CD4-positive, alpha-beta T cell (primary cell): ENCODE measurements around the gene PTGES3L. TPM values are rescaled to one million over a fixed set of nuclear protein-coding genes. Genes with fewer than 3 reads are reported as not detected.

Experiments used
- ATAC-seq: fragments of 200-7000 bp; cut with Tn5 transposase; one replicate; pipeline ENCODE4 v1.10.0; 2022; ENCODE audit warnings: mild to moderate bottlenecking; ENCODE audit not compliant: poor library complexity
- CTCF ChIA-PET: fragments of 350-600 bp; sonication (Branson Sonifier 250); formaldehyde crosslinking; loops from one replicate; lab custom pipeline; 2021; ENCODE audit warnings: antibody characterized with exemption, inconsistent platforms; lab: Charles Lee
- POLR2A ChIA-PET: fragments of 350-600 bp; sonication (Branson Sonifier 250); formaldehyde crosslinking; loops from one replicate; lab custom pipeline; 2021; ENCODE audit warnings: antibody characterized with exemption, inconsistent platforms; lab: Charles Lee
- DNase-seq, 14 experiments: peaks; one replicate each; pipeline ENCODE4 v3.0.0-alpha.2; 2013 to 2020; ENCODE audit warnings: mixed read lengths in 2 of 14
- H3K27ac ChIP-seq, 2 donors: one replicate each; pipeline versions ENCODE4 v1.5.1 to v1.7.0; 2013; ENCODE audit warnings: low read length in 2 of 2, low read depth in 1 of 2, mild to moderate bottlenecking in 1 of 2
- H3K27me3 ChIP-seq, 2 experiments: 1 replicate in 1 of 2; 2 replicates in 1 of 2; pipeline versions ENCODE4 v1.6.1 to v1.7.0; 2013; ENCODE audit warnings: low read length in 2 of 2, control low read depth in 1 of 2, mild to moderate bottlenecking in 1 of 2, moderate library complexity in 1 of 2; ENCODE audit not compliant: insufficient read depth in 2 of 2, control insufficient read depth in 1 of 2
- H3K36me3 ChIP-seq: one replicate; pipeline ENCODE4 v1.6.1; 2013; ENCODE audit warnings: low read length, control low read depth; ENCODE audit not compliant: insufficient read depth
- H3K4me1 ChIP-seq: one replicate; pipeline ENCODE4 v1.6.1; 2013; ENCODE audit warnings: low read length, control low read depth; ENCODE audit not compliant: insufficient read depth
- H3K4me3 ChIP-seq: one replicate; pipeline ENCODE4 v1.5.1; 2013; ENCODE audit warnings: mild to moderate bottlenecking, low read length, moderate library complexity
- H3K9me3 ChIP-seq, 2 experiments: 1 replicate in 1 of 2; 2 replicates in 1 of 2; pipeline versions ENCODE4 v1.6.1 to v1.7.0; 2013; ENCODE audit warnings: low read length in 2 of 2, mild to moderate bottlenecking in 2 of 2, control low read depth in 1 of 2, moderate library complexity in 1 of 2; ENCODE audit not compliant: control insufficient read depth in 1 of 2, insufficient read depth in 1 of 2
- H3K27ac Mint-ChIP-seq: one replicate; pipeline ENCODE4 v1.8.0; 2020; ENCODE audit warnings: mixed read lengths
- H3K27me3 Mint-ChIP-seq: one replicate; pipeline ENCODE4 v1.8.0; 2021; ENCODE audit warnings: mixed read lengths
- H3K36me3 Mint-ChIP-seq: one replicate; pipeline ENCODE4 v1.8.0; 2021; ENCODE audit warnings: low read depth, mixed read lengths
- H3K4me1 Mint-ChIP-seq: one replicate; pipeline ENCODE4 v1.8.0; 2021; ENCODE audit warnings: low read depth, mixed read lengths
- H3K4me3 Mint-ChIP-seq: one replicate; pipeline ENCODE4 v1.8.0; 2020; ENCODE audit warnings: mild to moderate bottlenecking, mixed read lengths
- H3K9me3 Mint-ChIP-seq: one replicate; pipeline ENCODE4 v1.8.0; 2020; ENCODE audit warnings: mixed read lengths
- CTCF ChIP-seq: fragments of 200-600 bp; IDR thresholded peaks from one replicate; pipeline ENCODE4 v1.8.0; 2022; ENCODE audit warnings: antibody characterized with exemption, mild to moderate bottlenecking
- intact Hi-C, 2 experiments: fragments of 100-400 bp; cut with DNase I in 1 of 2; cut with micrococcal nuclease in 1 of 2; formaldehyde crosslinking; loops; one replicate each; pipeline versions ENCODE4 v1.15.1 to v1.9.0; 2023 to 2025; cut with DNase I, micrococcal nuclease
- total RNA-seq, 174 experiments: library from RNA in 2 of 174; stranded (reverse) in 2 of 174; gene quantifications; one replicate each; pipeline ENCODE4 v1.2.3 and lab custom pipeline; 2021 to 2026

PTGES3L gene
- total RNA-seq, 2 experiments from 2014 or later: 0.20 TPM; not detected in 1

GRCh38 chr17:42937712-42938596 is 41.9 kb downstream of the PTGES3L start:
- ATAC-seq: no peak
- Histone ChIP-seq H3K9me3 (no peaks in the 10 kb centered on the region), H3K27me3 (no peaks in the 10 kb centered on the region), H3K4me1 (no peaks in the 10 kb centered on the region), H3K27ac (no peak overlapping the region), H3K4me3 (no peak overlapping the region), H3K36me3 (no peaks in the 10 kb centered on the region)
- CTCF ChIA-PET: no interaction called here
- TF ChIP-seq CTCF: no peak
- no peaks in the 10 kb centered on the region for H3K9me3 Mint-ChIP-seq
- H3K4me1 Mint-ChIP-seq: no peaks in the 10 kb centered on the region
- peak in 6 of 14 experiments; percentile 1 to 48 (median 24) for DNase-seq
- intact Hi-C loops: loop anchor here in 1 of 2 experiments (5.0 kb wide), 1 partner anchor 216 kb away; no protein-coding TSS in a partner anchor
- no peak overlapping the region for H3K4me3 Mint-ChIP-seq
- no peaks in the 10 kb centered on the region for H3K36me3 Mint-ChIP-seq
- peaks cover 7% of the 10 kb centered on the region for H3K27me3 Mint-ChIP-seq
- no peak overlapping the region for H3K27ac Mint-ChIP-seq
- POLR2A ChIA-PET: no interaction called here

GRCh38 chr17:42929497-42929844 is 50.4 kb downstream of the PTGES3L start:
- Histone ChIP-seq H3K27ac (no peak overlapping the region), H3K27me3 (no peaks in the 10 kb centered on the region)

GRCh38 chr17:42928714-42929496 is 51.0 kb downstream of the PTGES3L start:
- POLR2A ChIA-PET: no interaction called here
- Histone ChIP-seq H3K9me3 (no peaks in the 10 kb centered on the region), H3K27ac (no peak overlapping the region), H3K36me3 (no peaks in the 10 kb centered on the region), H3K4me3 (no peak overlapping the region), H3K4me1 (no peaks in the 10 kb centered on the region), H3K27me3 (no peaks in the 10 kb centered on the region)
- CTCF ChIA-PET: no interaction called here
- no peak for TF ChIP-seq CTCF
- H3K4me1 Mint-ChIP-seq: no peaks in the 10 kb centered on the region
- intact Hi-C loops: no loop called here
- H3K9me3 Mint-ChIP-seq: no peaks in the 10 kb centered on the region
- H3K36me3 Mint-ChIP-seq: no peaks in the 10 kb centered on the region
- DNase-seq (peak in 4 of 14 experiments; percentile 2 to 61 (median 33)), ATAC-seq (no peak)
- no peak overlapping the region for H3K27ac Mint-ChIP-seq
- no peak overlapping the region for H3K4me3 Mint-ChIP-seq
- peaks cover 9% of the 10 kb centered on the region for H3K27me3 Mint-ChIP-seq

More at GRCh38 chr17:42929497-42929844, 50.4 kb downstream of the PTGES3L start:
- Histone ChIP-seq H3K4me3 (no peak overlapping the region), H3K36me3 (no peaks in the 10 kb centered on the region), H3K4me1 (no peaks in the 10 kb centered on the region), H3K9me3 (no peaks in the 10 kb centered on the region)
- Mint-ChIP-seq H3K4me3 (no peak overlapping the region), H3K36me3 (no peaks in the 10 kb centered on the region), H3K27me3 (peaks cover 12% of the 10 kb centered on the region), H3K9me3 (no peaks in the 10 kb centered on the region), H3K4me1 (no peaks in the 10 kb centered on the region), H3K27ac (no peak overlapping the region)
- ChIA-PET POLR2A (no interaction called here), CTCF (no interaction called here)
- TF ChIP-seq CTCF: no peak
- ATAC-seq: no peak
- intact Hi-C loops: no loop called here
- DNase-seq: no peak
